T-helper 9 cell (primary cell): Measurements from ENCODE around the gene SLC1A2.
A peak's percentile ranks its signal among the peaks of the same experiment; 100 is the strongest.

ENCODE experiments used
- DNase-seq: peaks from one replicate; pipeline ENCODE4 v3.0.0-alpha.2; 2020

SLC1A2 gene

DNA sequence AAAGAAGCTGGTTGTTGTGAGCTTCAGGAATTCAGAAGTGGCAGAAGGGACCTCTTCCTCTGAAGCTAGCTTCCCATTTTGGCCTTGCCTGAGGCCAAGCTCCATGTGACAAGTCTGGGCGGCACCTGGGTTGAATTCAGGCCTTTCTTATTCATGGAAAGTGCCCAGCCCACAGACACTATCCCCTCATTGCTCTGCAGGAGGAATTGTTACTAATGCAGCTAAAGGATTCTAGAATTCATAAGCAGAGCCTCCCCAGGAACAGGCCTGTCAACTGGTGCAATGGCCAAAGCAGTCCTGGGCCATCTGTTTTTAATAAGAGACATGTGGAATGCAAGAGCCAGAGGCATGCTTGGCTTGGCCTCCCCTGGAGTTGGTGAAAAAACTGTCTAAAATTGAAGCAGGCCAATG, 71.4 kb downstream of the SLC1A2 start:
- DNase-seq = no peak

DNA sequence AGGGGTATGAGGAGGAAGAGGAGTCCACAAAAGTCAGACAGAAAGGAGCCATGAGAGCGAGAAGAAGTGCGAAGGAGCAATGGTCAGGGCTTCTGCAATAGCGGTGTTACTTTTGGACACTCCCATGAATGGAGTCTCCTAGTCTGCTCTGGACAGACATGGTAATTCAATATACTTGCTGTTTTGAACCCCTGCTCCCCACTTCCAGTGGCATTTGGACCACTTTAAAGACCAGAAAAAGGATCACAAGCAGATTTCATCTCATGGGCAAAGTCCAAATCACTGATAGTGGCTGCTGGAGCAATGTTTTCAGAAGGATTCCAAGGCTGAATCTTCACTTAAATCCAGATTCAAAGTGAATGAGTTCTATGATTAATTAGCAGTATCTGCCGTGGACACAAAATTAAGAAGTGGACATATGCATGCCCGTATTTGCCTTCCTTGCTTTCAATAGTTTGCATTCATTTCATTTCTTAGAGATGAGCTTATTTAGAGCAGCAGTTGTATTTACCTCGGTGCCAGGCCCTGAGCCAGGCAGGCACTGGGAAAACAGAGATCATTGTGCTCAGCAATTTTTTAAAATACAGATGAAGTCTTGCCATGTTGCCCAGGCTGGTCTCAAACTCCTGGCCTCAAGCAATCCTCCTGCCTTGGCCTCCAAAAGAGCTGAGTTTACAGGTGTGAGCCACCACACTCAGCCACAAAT, 72.0 kb downstream of the SLC1A2 start:
- DNase-seq = no peak

DNA sequence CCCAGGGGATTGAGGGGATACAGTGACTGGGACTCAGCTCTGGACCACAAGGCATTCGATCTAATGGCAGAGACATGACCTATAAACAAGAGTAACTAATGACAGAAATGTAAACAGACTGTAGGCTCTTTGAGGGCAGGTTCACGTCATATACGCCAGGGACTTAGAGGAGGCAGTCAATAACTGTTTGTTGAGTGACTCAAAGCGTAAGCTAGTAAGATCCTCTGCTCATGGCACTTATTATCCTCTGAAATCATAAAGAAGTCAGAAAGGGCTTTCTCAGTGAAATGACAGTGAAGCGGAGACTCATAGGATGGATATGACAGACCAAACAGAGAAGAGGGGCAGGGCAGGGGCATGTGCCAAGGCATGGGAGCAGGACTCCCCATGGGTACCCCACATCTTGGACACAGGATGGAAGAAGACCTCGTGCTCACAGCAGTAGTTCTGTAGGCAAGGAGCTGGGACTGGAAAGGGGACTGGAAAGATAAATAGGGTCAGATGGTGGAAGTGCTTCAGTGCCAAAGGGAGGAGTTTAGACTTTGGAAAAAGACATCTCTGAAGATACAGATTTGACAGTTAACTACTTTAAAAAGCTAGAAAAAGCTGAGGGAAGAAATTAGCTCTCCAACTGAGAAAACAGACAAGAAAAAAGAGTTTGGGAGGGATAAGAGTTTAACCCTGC, 72.7 kb downstream of the SLC1A2 start:
- no peak for DNase-seq

GRCh38 chr11:35344681-35345574, 74.4 kb downstream of the SLC1A2 start:
- DNase-seq = no peak

DNA sequence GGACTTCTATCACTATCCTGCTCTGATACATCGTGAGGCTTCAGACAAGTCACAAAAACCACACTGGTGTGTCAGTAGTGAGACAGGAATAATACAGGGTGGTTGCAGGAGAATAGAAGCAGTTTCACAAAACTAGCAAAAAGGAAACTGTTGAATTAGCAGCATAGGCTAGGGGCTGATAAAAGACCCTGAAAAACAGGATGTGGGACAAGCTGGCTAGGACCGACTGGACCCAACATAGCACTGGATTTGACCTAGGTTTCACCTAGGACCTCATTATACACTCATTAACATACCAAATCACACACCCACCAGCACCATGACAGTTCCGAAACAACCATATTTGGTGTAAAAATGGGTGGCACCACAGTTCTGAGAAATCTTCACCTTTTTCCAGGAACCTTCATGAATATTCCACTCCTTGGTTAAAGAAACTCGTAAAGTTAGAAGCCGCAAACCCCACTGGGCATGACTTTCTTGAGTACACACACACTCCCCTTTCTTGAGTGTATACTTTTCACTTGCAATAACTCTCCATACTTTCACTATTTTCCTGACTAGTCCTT, 76.2 kb downstream of the SLC1A2 start:
- no peak for DNase-seq

DNA sequence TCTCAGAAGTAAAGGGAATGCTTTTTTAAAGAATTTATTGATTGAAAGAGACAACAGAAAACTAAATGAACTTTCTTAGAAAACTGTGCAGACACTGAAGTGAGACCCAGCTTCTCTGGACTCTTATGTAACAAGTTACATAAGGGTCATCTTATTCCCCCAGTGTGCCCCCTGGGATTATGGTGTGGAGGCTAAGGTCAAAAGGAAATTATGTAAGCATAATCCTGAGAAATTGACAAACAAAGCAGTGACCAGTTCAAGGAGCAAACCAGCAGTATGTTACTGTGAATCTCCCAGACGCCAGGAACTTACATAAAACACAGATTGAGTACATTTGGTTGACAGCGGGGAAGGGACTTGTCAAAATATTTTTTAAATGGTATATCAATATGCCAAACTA, 78.6 kb downstream of the SLC1A2 start:
- no peak for DNase-seq

- DNase-seq = no peak
Measured at GRCh38 chr11:35340071-35340470, 79.3 kb downstream of the SLC1A2 start.

GRCh38 chr11:35338921-35339320, 80.4 kb downstream of the SLC1A2 start:
- DNase-seq = no peak

DNA sequence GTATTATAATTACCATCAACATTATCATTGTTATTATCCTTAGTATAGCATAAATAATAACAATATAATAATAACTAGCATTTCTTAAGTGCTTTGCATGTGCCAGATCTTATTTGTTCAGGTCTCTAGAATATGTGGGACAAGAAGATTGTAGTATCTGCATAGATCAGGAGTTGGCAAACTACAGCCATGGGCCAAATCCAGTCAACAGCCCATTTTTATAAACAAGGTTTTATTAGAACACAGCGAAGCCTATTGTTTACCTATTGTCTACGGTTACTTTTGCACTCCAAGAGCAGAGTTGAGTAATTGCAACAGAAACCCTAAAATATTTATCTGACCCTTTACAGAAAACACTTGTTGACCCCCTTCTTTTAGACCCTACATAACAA, 81.4 kb downstream of the SLC1A2 start:
- DNase-seq = no peak

- DNase-seq = no peak
Measured at GRCh38 chr11:35337136-35337913, 82.0 kb downstream of the SLC1A2 start.

DNA sequence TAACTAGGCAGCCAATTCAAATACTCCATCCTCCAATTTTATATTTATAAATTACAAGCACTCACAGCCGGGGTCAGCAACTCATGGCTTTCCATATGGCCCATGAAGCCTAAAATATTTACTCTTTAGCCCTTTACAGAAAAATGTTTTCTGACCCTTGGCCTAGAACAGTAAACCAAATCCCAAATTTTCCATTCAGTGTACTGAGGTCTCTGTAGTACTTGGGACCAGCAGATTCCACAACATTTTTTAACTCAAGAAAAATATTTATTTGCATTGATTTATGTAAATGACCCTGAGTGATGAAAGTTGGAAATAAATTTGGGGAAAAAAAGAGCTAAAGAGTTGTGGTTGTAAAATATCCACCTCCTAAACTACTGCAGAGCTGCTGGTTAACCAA, 82.6 kb downstream of the SLC1A2 start:
- DNase-seq = no peak

- DNase-seq = no peak
Measured at GRCh38 chr11:35335226-35335625, 84.1 kb downstream of the SLC1A2 start.

GRCh38 chr11:35334385-35335090, 84.8 kb downstream of the SLC1A2 start:
- DNase-seq = peak; percentile 6

GRCh38 chr11:35332524-35332923, 86.8 kb downstream of the SLC1A2 start:
- no peak for DNase-seq

- DNase-seq = peak; percentile 20
Measured at GRCh38 chr11:35330931-35331330, 88.4 kb downstream of the SLC1A2 start.

- no peak for DNase-seq
Measured at GRCh38 chr11:35330156-35330889, 89.0 kb downstream of the SLC1A2 start.

GRCh38 chr11:35327829-35328228, 91.5 kb downstream of the SLC1A2 start:
- no peak for DNase-seq

- DNase-seq = no peak
Measured at GRCh38 chr11:35326266-35326879, 93.0 kb downstream of the SLC1A2 start.

- DNase-seq = no peak
Measured at GRCh38 chr11:35324981-35325380, 94.4 kb downstream of the SLC1A2 start.

DNA sequence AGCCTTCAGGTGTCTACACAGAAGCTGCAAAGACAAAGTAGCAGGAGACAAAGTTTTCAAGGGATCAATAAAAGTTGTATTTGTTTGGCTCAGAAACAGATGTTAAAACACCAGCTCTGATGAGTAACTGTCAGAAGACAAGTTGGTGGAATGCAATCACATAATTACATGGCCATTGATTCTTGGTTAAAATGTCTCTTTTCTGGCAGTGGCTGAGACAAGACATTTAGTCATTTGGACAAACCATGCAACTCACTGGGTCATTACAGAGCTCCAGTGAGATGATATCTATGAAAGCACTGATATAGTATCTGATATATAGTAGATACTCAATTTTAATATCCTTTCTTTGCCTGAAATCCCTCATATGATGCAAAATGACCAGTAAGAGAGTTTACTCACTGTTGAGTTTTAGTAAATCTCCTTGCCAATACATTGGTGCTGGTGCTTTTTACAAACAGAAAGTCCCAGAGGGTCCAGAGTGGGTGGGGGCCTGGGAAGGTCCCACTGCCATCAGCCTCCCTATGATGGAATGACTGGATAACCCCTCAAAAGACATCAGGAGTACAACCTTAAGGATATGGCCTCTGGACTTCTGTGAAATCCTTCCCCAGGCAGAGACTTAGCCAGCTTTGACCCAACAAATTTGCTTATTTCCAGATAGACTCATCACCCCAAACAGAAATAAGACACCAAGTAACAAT, 95.0 kb downstream of the SLC1A2 start:
- no peak for DNase-seq
